HepG2 (cell line): ENCODE data around the gene AGFG1. TPM values are rescaled to one million over a fixed set of nuclear protein-coding genes. Genes with fewer than 3 reads are reported as not detected.

Source experiments
- AFF4 ChIP-seq: sonication (generic); formaldehyde crosslinking; IDR thresholded peaks from 2 replicates; pipeline ENCODE4 v1.4.0; 2020; ENCODE audit warnings: missing genetic modification reagents
- ETV5 ChIP-seq: IDR thresholded peaks from 2 replicates; pipeline ENCODE4 v1.6.1; 2018; ENCODE audit warnings: missing biosample characterization, missing genetic modification reagents, inconsistent platforms, borderline replicate concordance
- FOSL2 ChIP-seq: sonication (generic); formaldehyde crosslinking; IDR thresholded peaks from 2 replicates; pipeline ENCODE4 v1.4.0; 2020; ENCODE audit warnings: missing genetic modification reagents
- GATAD1 ChIP-seq: IDR thresholded peaks from 2 replicates; pipeline ENCODE4 v1.6.1; 2016; ENCODE audit warnings: missing genetic modification reagents, missing compliant biosample characterization
- IKZF4 ChIP-seq: sonication (generic); formaldehyde crosslinking; IDR thresholded peaks from 2 replicates; pipeline ENCODE4 v1.5.1; 2020; ENCODE audit warnings: borderline replicate concordance, mild to moderate bottlenecking, low read depth, missing genetic modification reagents; ENCODE audit errors: not compliant biosample characterization
- ISL2 ChIP-seq: sonication (generic); formaldehyde crosslinking; IDR thresholded peaks from 2 replicates; pipeline ENCODE4 v1.5.0; 2020; ENCODE audit warnings: missing genetic modification reagents
- MLLT10 ChIP-seq: sonication (generic); formaldehyde crosslinking; IDR thresholded peaks from 2 replicates; pipeline ENCODE4 v1.4.0; 2020; ENCODE audit warnings: missing genetic modification reagents
- PPARG ChIP-seq: conservative IDR thresholded peaks from 2 replicates; pipeline ENCODE4 v1.6.1; 2016; ENCODE audit warnings: missing biosample characterization, missing genetic modification reagents
- SMAD3 ChIP-seq: sonication (generic); formaldehyde crosslinking; IDR thresholded peaks from 2 replicates; pipeline ENCODE4 v1.4.0; 2020; ENCODE audit warnings: missing genetic modification reagents
- SMC3 ChIP-seq: IDR thresholded peaks from 2 replicates; pipeline ENCODE4 v1.6.1; 2011; ENCODE audit warnings: low read length, improper control_type of control experiment
- TBX2 ChIP-seq: sonication (generic); formaldehyde crosslinking; IDR thresholded peaks from 2 replicates; pipeline ENCODE4 v1.5.0; 2020; ENCODE audit warnings: missing genetic modification reagents, mild to moderate bottlenecking, borderline replicate concordance
- TRAFD1 ChIP-seq: sonication (generic); formaldehyde crosslinking; IDR thresholded peaks from 2 replicates; pipeline ENCODE4 v1.5.1; 2020; ENCODE audit warnings: missing genetic modification reagents, mild to moderate bottlenecking, borderline replicate concordance
- ZFP91 ChIP-seq: sonication (generic); formaldehyde crosslinking; IDR thresholded peaks from 2 replicates; pipeline ENCODE4 v1.9.0; 2022; ENCODE audit warnings: missing genetic modification reagents, mild to moderate bottlenecking, borderline replicate concordance
- ZNF121 ChIP-seq: sonication (generic); formaldehyde crosslinking; IDR thresholded peaks from 2 replicates; pipeline ENCODE4 v1.5.0; 2020; ENCODE audit warnings: mild to moderate bottlenecking, missing genetic modification reagents
- ZNF136 ChIP-seq: sonication (generic); formaldehyde crosslinking; IDR thresholded peaks from 2 replicates; pipeline ENCODE4 v1.8.1; 2022; ENCODE audit warnings: low read depth, mild to moderate bottlenecking, moderate library complexity, missing genetic modification reagents
- ZNF329 ChIP-seq: sonication (generic); formaldehyde crosslinking; IDR thresholded peaks from 2 replicates; pipeline ENCODE4 v1.9.0; 2021; ENCODE audit warnings: low read depth, mild to moderate bottlenecking, missing genetic modification reagents
- ZNF350 ChIP-seq: sonication (generic); formaldehyde crosslinking; IDR thresholded peaks from 2 replicates; pipeline ENCODE4 v1.4.0; 2020; ENCODE audit warnings: mild to moderate bottlenecking, low read depth, missing genetic modification reagents, borderline replicate concordance
- ZNF598 ChIP-seq: sonication (generic); formaldehyde crosslinking; IDR thresholded peaks from 2 replicates; pipeline ENCODE4 v1.5.1; 2020; ENCODE audit warnings: mild to moderate bottlenecking, missing genetic modification reagents, borderline replicate concordance
- ZNF788 ChIP-seq: sonication (generic); formaldehyde crosslinking; IDR thresholded peaks from 2 replicates; pipeline ENCODE4 v1.5.0; 2020; ENCODE audit warnings: mild to moderate bottlenecking, missing genetic modification reagents, borderline replicate concordance
- ZNF800 ChIP-seq: sonication (generic); formaldehyde crosslinking; IDR thresholded peaks from 2 replicates; pipeline ENCODE4 v1.4.0; 2020; ENCODE audit warnings: missing genetic modification reagents
- polyA plus RNA-seq, 8 experiments: library from polyadenylated mRNA; depleted of rRNA in 3 of 8; stranded (reverse) in 7 of 8; unstranded in 1 of 8; fragments of >200 nt; fragmentation: Illumina TruSeq in 4 of 8; extraction: Trizol in 4 of 8; gene quantifications; 2 replicates each; pipeline versions ENCODE4 v1.2.1 to v1.2.3, GENCODE V29; 2011 to 2016; ENCODE audit warnings: low read depth in 4 of 8, missing spikeins in 1 of 8, mixed read lengths in 1 of 8; ENCODE audit not compliant: insufficient read depth in 1 of 8
- total RNA-seq, 5 experiments: library from RNA; depleted of rRNA; stranded (reverse); fragments of >200 nt; fragmentation: Illumina TruSeq; extraction: Trizol; gene quantifications; 2 replicates each; pipeline ENCODE4 v1.2.3, GENCODE V29; 2016; ENCODE audit warnings: low read depth in 1 of 5

Gene AGFG1
- total and polyA plus RNA-seq, 2 of the 13 experiments (the other 11 are each of a cell fraction or from before 2014, with no cell fraction given): 145 to 168 TPM

- TF ChIP-seq ZFP91 (CRISPR knock-in tag) (peak; percentile 64; the same call in 1 of the 2 replicates), TBX2 (CRISPR knock-in tag) (0 out of 2 replicates have a peak, but pooled peaks have one; percentile 39), ISL2 (CRISPR knock-in tag) (peak; percentile 65; the same call in 1 of the 2 replicates), ZNF350 (CRISPR knock-in tag) (peak; percentile 75; the same call in 1 of the 2 replicates), SMAD3 (peak; percentile 41; the same call in 1 of the 2 replicates), ZNF788 (CRISPR knock-in tag) (peak; percentile 73; the same call in 1 of the 2 replicates), ZNF136 (CRISPR knock-in tag) (peak; percentile 90; the same call in 1 of the 2 replicates), FOSL2 (CRISPR knock-in tag) (peak; percentile 65), MLLT10 (CRISPR knock-in tag) (no peak), TRAFD1 (CRISPR knock-in tag) (no peak), PPARG (CRISPR knock-in tag) (peak; percentile 26; the same call in 1 of the 2 replicates), IKZF4 (CRISPR knock-in tag) (peak; percentile 45), GATAD1 (peak; percentile 95), ZNF329 (CRISPR knock-in tag) (peak; percentile 77; the same call in 1 of the 2 replicates), SMC3 (peak; percentile 17; the same call in 1 of the 2 replicates), ZNF121 (peak; percentile 61; the same call in 1 of the 2 replicates), ZNF800 (CRISPR knock-in tag) (no peak), ZNF598 (CRISPR knock-in tag) (0 out of 2 replicates have a peak, but pooled peaks have one; percentile 26), ETV5 (peak; percentile 70; the same call in 1 of the 2 replicates), AFF4 (CRISPR knock-in tag) (no peak)
Measured at GRCh38 chr2:227471924-227472264, at the start of gene AGFG1 (continued).
